Camera-type eye (tissue), 1 donor: ENCODE data around the gene SLC66A1. TPM values are rescaled to one million over a fixed set of nuclear protein-coding genes. Genes with fewer than 3 reads are reported as not detected.

Experiments used
- total RNA-seq: library from RNA; depleted of rRNA; stranded (reverse); fragments of >200 nt; gene quantifications from one replicate; pipeline ENCODE4 v1.2.3, GENCODE V29; 2014

SLC66A1 gene, protein sequence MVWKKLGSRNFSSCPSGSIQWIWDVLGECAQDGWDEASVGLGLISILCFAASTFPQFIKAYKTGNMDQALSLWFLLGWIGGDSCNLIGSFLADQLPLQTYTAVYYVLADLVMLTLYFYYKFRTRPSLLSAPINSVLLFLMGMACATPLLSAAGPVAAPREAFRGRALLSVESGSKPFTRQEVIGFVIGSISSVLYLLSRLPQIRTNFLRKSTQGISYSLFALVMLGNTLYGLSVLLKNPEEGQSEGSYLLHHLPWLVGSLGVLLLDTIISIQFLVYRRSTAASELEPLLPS
- 23.6 TPM for total RNA-seq

DNA sequence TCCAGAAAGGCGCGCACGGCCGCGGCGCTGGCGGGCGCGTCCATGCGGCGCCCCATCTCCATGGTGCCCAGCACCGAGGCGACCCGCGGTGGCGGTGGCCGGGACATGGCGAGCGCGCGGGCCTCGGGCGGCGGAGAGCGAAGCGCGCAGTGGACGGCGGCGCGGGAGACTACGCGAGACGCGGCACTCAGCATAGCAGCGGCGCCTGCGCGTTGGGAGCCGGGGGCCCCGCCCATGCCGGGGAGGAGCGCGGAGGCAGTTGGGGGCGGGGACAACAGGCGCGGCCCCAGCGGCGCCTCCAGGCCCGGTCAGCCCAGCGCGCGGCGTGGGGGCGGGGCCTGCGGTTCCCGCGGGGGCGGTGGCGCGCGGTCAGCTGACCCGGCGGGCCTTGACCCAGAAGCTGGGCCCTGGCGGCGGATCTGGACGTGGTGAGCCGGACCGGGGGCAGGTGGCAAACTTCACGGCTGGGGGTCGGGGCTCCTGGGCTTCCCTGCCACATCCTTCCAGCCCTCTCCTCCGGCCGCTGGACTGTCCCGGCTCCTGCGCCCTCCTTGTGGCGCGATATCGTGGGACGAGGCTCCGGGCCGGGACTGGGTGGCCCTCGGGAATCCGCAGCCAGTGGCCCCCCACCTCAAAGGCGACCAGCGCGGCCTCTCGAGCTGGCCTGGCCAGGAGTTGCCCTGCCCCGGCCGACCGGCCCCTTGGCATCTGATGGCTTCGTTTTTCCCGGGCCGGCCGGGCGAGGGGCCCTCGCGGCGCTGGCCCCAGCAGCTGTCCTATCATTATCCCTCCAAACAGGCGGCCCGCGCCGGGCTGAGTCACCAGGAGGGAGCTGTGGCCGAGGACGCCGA is at the start of gene SLC66A1, which contains the start of gene AKR7A2:
SLC66A1 (plus strand) TSS at position 396 of the 851 bp plus-strand sequence. CDS start 5,352 bp downstream, outside the sequence.
AKR7A2 (minus strand) TSS at position 214 of the 851 bp plus-strand sequence; CDS start at position 194, 20 bp downstream.

DNA sequence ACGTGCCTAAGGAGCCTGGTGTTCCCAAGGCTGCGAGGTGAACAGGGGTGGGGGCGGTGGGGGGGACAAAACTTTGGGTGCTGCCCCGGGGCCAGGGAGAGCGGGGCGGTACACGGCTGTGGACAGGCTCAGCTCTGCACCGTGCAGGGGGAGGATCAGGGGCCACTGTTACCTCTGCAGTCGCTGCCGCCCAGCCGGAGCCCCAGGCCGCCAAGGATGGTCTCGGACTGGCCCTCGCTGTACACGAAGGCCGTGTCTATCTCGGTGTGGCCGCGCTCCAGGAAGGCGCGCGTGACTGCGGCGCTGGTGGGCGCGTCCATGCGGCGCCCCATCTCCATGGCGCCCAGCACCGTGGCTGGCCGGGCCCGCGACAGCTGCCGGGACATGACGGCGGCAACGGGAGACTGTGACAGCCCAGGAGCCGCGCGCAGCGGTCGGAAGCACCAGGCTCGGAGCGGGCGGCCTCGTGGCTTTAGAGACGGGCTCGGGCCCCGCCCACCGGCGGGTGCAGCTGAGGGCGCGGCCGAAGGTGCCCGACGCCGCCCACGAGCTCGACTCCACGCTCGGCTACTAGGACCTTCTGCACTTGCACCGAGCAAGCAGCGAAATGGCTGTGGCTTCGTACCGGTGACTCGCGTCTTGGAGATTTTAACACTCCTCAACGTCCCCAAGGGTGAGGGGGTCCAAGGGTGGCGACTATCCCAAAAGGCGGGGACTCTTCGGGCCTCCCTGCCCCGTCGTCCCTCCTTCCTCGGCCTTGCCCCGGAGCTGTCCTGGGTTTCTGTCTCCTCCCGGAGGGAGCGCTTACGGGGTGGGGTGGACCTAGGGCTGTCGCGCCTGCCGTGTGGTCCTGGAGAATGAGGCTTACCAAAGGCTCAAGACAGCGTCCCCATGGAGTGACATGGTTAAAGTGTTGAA is 23.5 kb upstream of the SLC66A1 start, which contains the start of gene AKR7A3:
AKR7A3 (minus strand) TSS at position 447 of the 918 bp plus-strand sequence; CDS start at position 386, 61 bp downstream.

Other genes starting within 250 kb of the SLC66A1 start
- gene UBR4, start 102.1 kb upstream of the SLC66A1 start, total RNA-seq, result 137 TPM
- gene EMC1, start 60.8 kb upstream of the SLC66A1 start, total RNA-seq, result 127 TPM
- 17.6 TPM for gene MRTO4, start 60.5 kb upstream of the SLC66A1 start, total RNA-seq
- 3.3 TPM for gene AKR7A3, start 23.6 kb upstream of the SLC66A1 start, total RNA-seq
- gene AKR7A2, start 182 bp upstream of the SLC66A1 start, total RNA-seq, result 85.5 TPM
- 110 TPM for gene CAPZB, start 173.2 kb downstream of the SLC66A1 start, total RNA-seq